Hematopoietic multipotent progenitor cell treated with erythropoietin and hydrocortisone succinate and interleukin-3 and kit ligand, for 6 days (in vitro differentiated cells): ENCODE data around the gene MAN1C1.

ENCODE experiments used
- DNase-seq: peaks from one replicate; pipeline ENCODE4 v3.0.0-alpha.2; 2015

MAN1C1 gene

DNA sequence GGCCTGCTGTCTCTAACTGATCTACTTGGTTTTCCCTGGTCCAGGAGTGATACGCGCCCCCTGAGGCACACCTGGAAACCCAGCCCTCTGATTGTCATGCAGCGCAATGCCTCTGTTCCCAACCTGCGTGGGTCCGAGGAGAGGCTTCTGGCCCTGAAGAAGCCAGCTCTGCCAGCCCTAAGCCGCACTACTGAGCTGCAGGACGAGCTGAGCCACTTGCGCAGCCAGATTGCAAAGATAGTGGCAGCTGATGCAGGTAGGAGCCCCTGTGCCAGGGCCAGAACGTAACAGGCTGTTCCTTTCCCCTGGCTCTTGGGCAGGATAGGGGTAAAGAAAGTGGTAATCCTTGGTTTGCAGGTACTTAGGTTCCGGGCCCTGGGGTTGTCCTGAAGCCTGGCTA is 210.0 kb downstream of the MAN1C1 start:
- DNase-seq = no peak

DNA sequence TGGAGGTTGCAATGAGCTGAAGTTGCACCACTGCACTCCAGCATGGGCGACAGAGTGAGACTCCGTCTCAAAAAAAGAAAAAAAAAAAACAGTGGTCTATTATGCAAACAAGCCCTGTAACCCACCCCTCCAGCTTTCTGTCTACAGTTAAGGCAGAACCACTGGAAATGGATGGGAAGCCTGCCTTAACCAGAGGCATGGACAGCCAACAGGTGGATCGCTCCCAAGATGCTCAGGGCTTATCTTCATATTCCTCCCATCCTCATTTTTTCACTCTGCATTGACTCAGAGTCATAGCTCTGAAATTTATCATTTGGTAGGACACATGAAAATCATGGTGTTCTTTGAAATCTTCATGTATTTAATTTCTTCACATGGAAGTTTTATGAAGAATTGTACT is 211.9 kb downstream of the MAN1C1 start:
- no peak for DNase-seq

DNA sequence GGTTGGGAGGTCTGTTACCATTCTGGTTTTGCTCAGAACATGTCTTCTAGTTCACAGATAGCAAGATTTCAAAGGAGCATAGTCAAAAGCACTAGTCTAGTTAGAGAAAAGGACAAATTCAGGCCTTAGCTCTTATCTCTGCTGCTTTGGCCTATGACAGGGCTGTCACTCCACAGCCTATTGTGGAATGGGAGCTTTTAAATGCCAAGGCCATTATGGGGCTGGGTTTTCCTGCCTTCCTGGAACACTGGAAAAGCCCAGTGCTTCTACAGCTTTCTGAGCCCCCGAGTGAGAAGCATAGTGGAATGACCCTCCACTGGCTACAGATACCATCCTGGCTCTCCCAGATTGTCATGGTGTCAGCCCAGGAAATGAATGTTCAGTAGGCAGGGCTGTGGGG is 212.5 kb downstream of the MAN1C1 start:
- no peak for DNase-seq

DNA sequence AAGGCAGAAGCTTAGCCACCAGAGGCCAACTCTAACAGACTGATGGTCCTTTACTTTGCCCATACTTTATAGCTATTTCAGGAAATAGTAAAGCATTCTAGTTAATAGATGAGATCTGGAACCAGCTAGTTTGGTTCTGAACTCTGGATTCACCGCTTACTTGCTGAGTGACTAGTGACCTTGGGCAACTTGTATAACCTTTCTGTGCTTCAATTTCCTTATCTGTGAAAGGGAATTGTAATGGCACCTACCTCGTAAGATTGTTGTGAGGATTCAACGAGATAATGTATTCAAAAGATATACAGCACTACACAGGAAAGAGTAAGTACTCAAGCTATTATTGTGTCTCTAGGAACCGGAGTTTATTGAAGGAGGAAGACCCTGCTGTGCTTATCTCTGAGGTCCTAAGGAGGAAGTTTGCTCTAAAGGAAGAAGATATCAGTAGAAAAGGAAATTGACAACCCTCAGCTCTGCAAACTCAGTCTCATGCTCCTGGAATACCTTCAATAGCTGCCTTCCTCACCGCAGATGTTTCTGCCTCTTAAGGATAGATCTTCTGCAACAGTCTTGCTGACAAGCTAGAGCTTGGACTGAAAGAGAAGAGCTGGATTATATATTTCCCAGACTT is 215.1 kb downstream of the MAN1C1 start:
- peak; percentile 55 for DNase-seq

DNA sequence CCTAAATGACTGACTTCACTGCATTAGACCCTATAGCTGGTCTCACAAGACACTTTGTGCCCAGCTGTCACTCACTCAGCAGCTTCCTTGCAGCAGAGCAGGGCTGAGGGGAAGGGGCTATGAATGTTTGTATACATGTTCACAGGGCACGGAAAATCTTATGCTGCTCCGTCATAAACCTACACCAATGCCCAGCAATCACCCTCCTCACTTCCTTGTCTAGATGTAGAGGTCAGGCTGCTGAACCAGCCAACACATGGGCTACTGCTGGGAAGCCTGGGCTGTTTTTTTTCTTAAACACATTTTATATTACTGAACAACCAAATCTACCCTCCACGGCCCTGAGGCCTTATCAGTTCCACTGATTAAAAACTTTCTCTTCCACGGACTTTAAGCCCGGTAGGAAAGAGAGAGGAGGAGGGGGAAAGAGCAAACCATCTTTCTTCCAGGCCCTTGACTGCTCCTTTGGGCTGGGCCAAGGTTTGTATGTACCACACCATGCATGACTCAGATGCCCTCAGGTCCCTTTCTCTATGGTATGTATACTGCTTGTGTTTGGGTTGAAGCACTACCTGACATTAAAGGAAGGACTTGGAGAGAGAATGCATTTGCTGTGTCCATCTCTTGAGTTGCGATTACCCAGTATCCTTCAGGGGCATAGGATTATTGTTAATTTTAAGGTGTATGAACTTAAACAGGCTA is 215.9 kb downstream of the MAN1C1 start:
- DNase-seq = no peak

DNA sequence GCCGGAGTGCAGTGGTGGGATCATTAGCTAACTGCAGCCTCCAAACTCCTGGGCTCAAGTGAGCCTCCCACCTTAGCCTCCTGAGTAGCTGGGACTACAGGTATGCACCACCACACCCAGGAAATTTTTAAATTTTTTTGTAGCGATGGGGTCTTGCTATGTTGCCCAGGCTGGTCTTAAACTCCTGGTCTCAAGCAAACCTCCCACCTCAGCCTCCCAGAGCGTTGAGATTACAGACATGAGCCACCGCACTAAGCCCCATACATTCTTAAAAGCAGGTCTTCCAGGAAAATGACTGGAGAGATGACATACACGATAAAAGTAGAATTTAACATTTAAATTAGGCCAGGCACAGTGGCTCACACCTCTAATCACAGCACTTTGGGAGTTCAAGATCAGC is 216.6 kb downstream of the MAN1C1 start:
- no peak for DNase-seq
